ENCODE measurements around the gene MMP27.

Gene MMP27

DNA sequence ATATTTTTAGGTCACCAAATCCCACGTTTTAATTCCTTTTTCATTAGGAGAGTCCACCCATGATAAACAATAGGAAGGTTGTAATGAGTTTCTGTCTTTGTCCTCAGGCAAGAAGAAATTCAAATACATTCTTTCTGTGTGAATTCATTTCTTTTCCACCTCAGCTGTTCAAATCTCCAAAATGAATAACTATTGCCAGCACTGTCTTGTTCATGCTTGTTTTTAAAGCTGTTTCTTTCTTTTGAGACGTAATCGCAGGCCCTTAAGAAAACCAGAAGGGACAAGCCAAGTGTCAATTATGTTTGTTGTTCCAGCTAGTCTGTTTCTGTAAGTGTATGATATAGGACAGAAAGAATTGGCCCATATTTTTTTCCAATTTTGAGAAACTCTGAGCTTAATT is 20.2 kb downstream of the MMP27 start:
- no peaks in the 10 kb centered on the region for H3K4me1 ChIP-seq (ENCODE audit: low read depth, poor library complexity, severe bottlenecking)
- no peak overlapping the region for H3K4me2 ChIP-seq
- no peak overlapping the region for H3K9ac ChIP-seq
- H3K27ac ChIP-seq: no peak overlapping the region
- H4K20me1 ChIP-seq (ENCODE audit: insufficient read depth): no peaks in the 10 kb centered on the region
- TF ChIP-seq, protein P1, sequence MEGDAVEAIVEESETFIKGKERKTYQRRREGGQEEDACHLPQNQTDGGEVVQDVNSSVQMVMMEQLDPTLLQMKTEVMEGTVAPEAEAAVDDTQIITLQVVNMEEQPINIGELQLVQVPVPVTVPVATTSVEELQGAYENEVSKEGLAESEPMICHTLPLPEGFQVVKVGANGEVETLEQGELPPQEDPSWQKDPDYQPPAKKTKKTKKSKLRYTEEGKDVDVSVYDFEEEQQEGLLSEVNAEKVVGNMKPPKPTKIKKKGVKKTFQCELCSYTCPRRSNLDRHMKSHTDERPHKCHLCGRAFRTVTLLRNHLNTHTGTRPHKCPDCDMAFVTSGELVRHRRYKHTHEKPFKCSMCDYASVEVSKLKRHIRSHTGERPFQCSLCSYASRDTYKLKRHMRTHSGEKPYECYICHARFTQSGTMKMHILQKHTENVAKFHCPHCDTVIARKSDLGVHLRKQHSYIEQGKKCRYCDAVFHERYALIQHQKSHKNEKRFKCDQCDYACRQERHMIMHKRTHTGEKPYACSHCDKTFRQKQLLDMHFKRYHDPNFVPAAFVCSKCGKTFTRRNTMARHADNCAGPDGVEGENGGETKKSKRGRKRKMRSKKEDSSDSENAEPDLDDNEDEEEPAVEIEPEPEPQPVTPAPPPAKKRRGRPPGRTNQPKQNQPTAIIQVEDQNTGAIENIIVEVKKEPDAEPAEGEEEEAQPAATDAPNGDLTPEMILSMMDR (conservative IDR thresholded peaks at IDR 0.05; ENCODE audit: low read depth, low read length): no peak
- H2AFZ ChIP-seq (ENCODE audit: low read depth): no peak overlapping the region
- H3K36me3 ChIP-seq (ENCODE audit: insufficient read depth): no peaks in the 10 kb centered on the region
- no peak overlapping the region for H3K4me3 ChIP-seq (IDR thresholded peaks at IDR 0.05; ENCODE audit: insufficient read depth, low read depth, low read length)
- H3K79me2 ChIP-seq (ENCODE audit: insufficient read depth, low read depth): no peaks in the 10 kb centered on the region
- no peaks in the 10 kb centered on the region for H3K27me3 ChIP-seq (ENCODE audit: insufficient read depth, low read depth)

DNA sequence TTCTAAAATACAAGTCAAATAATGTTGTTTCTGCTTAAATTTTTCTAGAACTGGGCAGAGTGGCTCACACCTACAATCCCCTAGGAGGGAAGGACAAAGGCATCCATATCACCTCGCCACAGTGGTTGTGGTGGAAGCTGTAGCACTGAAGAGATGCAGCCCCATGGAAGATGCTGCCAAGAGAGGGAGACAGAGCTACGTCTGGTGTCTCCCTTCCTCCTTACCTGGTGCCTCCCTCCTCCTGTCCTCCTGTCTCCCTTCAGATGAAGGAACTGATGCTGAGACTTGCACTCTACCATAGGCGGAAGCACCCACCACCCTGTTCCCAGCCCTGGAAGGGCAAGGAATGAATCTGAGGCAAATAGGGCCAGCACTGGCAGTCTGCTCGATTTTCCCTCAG is 22.3 kb downstream of the MMP27 start:
- Histone ChIP-seq H3K27ac (no peak overlapping the region), H3K4me1 (ENCODE audit: low read depth, poor library complexity, severe bottlenecking) (no peaks in the 10 kb centered on the region), H3K4me2 (no peak overlapping the region), H2AFZ (ENCODE audit: low read depth) (no peak overlapping the region), H4K20me1 (ENCODE audit: insufficient read depth) (no peaks in the 10 kb centered on the region), H3K4me3 (IDR thresholded peaks at IDR 0.05; ENCODE audit: insufficient read depth, low read depth, low read length) (no peak overlapping the region), H3K79me2 (ENCODE audit: insufficient read depth, low read depth) (no peaks in the 10 kb centered on the region), H3K27me3 (ENCODE audit: insufficient read depth, low read depth) (no peaks in the 10 kb centered on the region), H3K9ac (no peak overlapping the region), H3K36me3 (ENCODE audit: insufficient read depth) (no peaks in the 10 kb centered on the region)
- TF ChIP-seq, protein P1 (conservative IDR thresholded peaks at IDR 0.05; ENCODE audit: low read depth, low read length): no peak

DNA sequence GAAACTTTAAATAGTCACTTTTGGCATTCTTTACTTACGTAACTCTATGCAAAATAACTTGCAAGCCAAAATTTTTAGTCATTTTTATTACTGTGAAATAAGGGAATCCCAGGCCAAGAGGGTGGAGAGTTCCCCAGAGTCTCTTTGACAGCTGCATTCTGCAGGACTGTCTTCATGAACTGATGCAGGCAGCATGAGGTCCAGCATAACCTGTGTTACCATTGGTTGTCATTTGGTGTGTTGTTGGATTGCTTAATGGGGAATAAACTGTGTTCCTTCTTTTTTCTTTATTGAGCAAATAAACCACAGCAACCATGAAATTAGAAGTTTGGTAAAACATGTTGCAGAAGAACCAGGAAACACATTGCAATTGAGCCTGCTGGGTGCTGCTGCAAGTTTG is 24.6 kb downstream of the MMP27 start:
- Histone ChIP-seq H3K9ac (no peak overlapping the region), H3K27ac (no peak overlapping the region), H4K20me1 (ENCODE audit: insufficient read depth) (no peaks in the 10 kb centered on the region), H3K4me2 (no peak overlapping the region), H3K4me1 (ENCODE audit: low read depth, poor library complexity, severe bottlenecking) (no peaks in the 10 kb centered on the region), H3K79me2 (ENCODE audit: insufficient read depth, low read depth) (no peaks in the 10 kb centered on the region), H3K4me3 (IDR thresholded peaks at IDR 0.05; ENCODE audit: insufficient read depth, low read depth, low read length) (no peak overlapping the region), H2AFZ (ENCODE audit: low read depth) (no peak overlapping the region), H3K27me3 (ENCODE audit: insufficient read depth, low read depth) (no peaks in the 10 kb centered on the region), H3K36me3 (ENCODE audit: insufficient read depth) (no peaks in the 10 kb centered on the region)
- TF ChIP-seq, protein P1 (conservative IDR thresholded peaks at IDR 0.05; ENCODE audit: low read depth, low read length): no peak

DNA sequence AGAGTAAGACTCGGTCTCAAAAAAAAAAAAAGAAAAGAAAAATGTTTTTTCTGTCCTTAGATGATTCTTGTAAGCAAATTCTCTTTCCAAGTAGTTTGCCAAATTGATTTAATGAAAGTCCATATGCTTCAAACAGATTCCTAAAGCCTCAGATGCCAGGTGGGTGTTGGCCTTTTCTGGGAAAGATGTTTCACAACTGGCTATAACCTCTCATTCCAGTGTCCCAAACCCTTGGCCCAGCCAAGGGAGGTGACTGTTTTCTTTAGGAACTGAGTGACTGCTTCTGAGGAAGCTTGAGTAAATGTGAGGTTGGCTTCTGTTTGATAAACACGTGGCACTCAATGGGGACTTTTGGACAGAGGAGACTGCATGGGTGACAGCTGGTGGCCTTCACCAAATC is 27.5 kb downstream of the MMP27 start:
- Histone ChIP-seq H3K4me3 (IDR thresholded peaks at IDR 0.05; ENCODE audit: insufficient read depth, low read depth, low read length) (no peak overlapping the region), H3K4me2 (no peak overlapping the region), H3K4me1 (ENCODE audit: low read depth, poor library complexity, severe bottlenecking) (no peaks in the 10 kb centered on the region), H3K9ac (no peak overlapping the region), H4K20me1 (ENCODE audit: insufficient read depth) (no peaks in the 10 kb centered on the region), H3K27ac (no peak overlapping the region), H3K79me2 (ENCODE audit: insufficient read depth, low read depth) (no peaks in the 10 kb centered on the region), H3K36me3 (ENCODE audit: insufficient read depth) (no peaks in the 10 kb centered on the region), H2AFZ (ENCODE audit: low read depth) (no peak overlapping the region), H3K27me3 (ENCODE audit: insufficient read depth, low read depth) (no peaks in the 10 kb centered on the region)
- TF ChIP-seq, protein P1 (conservative IDR thresholded peaks at IDR 0.05; ENCODE audit: low read depth, low read length): no peak

DNA sequence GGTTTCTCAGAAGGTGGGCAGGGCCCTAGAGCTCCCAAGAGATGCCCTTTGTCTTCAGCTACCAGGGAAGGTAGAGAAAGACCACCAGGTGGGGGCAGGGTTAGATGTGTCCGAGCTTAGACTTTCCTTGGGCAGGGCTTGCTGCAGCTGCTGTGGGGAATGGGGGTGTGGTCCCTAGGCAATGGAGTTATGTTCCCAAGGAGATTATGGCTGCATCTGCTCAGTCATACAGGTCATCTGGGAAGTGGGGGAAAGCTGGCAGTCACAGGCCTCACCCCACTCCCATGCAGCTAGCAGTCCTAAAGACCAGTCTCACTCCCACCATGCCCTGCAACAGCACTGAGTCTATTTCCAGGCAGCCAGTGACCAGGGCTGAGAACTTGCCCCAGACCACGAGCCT is 29.5 kb downstream of the MMP27 start:
- Histone ChIP-seq H3K9ac (no peak overlapping the region), H3K4me2 (no peak overlapping the region), H3K27ac (no peak overlapping the region), H3K4me3 (IDR thresholded peaks at IDR 0.05; ENCODE audit: insufficient read depth, low read depth, low read length) (no peak overlapping the region), H2AFZ (ENCODE audit: low read depth) (no peak overlapping the region), H3K27me3 (ENCODE audit: insufficient read depth, low read depth) (no peaks in the 10 kb centered on the region), H3K36me3 (ENCODE audit: insufficient read depth) (no peaks in the 10 kb centered on the region), H3K4me1 (ENCODE audit: low read depth, poor library complexity, severe bottlenecking) (no peaks in the 10 kb centered on the region), H4K20me1 (ENCODE audit: insufficient read depth) (no peaks in the 10 kb centered on the region), H3K79me2 (ENCODE audit: insufficient read depth, low read depth) (no peaks in the 10 kb centered on the region)
- TF ChIP-seq, protein P1 (conservative IDR thresholded peaks at IDR 0.05; ENCODE audit: low read depth, low read length): no peak

Measured in KMS-11 (cell line).